Measurements from ENCODE around the gene TTC27. TPM values are rescaled to one million over a fixed set of nuclear protein-coding genes. Genes with fewer than 3 reads are reported as not detected.

Gene TTC27
- total and polyA plus RNA-seq, 2 of the 13 experiments (the other 11 are each of a cell fraction or from before 2014, with no cell fraction given), result 26.7 to 44.7 TPM

DNA sequence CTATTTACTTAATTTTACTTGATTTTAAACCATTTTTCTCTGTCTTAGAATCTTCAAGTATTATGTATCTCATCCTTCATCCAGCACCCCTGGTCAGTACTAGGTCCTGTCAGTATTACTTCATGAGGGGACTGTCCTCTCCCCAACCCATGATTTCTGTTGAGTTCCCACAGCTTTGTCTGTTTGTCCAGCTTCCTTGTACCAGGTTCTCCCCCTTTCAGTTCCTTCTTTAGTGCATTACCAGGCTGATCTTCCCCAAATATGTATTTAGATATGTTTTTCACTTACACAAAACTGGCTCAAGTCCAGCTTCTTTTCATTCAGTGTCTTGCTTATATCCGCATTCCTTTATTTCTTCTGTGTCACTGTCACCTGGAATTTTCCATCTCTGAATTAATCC, 13.8 kb upstream of the TTC27 start:
- in situ Hi-C loops (cut with HindIII; ENCODE audit: extremely low pct_ligation_motif_present, low pct_unique_long_range_greater_than_20kb) (no loop called here), intact Hi-C loops (cut with micrococcal nuclease; ENCODE audit: unreplicated experiment) (no loop called here)
- TF ChIP-seq ZNF556 (CRISPR knock-in tag; IDR thresholded peaks at IDR 0.05; ENCODE audit: borderline replicate concordance) (no peak), ZNF746 (CRISPR knock-in tag; IDR thresholded peaks at IDR 0.05) (no peak), NCOA1 (CRISPR knock-in tag; IDR thresholded peaks at IDR 0.05) (no peak), ZNF431 (CRISPR knock-in tag; IDR thresholded peaks at IDR 0.05; ENCODE audit: borderline replicate concordance, low read depth) (no peak), BORCS8-MEF2B (CRISPR knock-in tag; IDR thresholded peaks at IDR 0.05) (no peak), YEATS2 (CRISPR knock-in tag; IDR thresholded peaks at IDR 0.05; ENCODE audit: borderline replicate concordance) (no peak), PHF21A (CRISPR knock-in tag; IDR thresholded peaks at IDR 0.05) (no peak), RXRB (CRISPR knock-in tag; IDR thresholded peaks at IDR 0.05; ENCODE audit: borderline replicate concordance) (no peak), ZNF337 (CRISPR knock-in tag; IDR thresholded peaks at IDR 0.05; ENCODE audit: borderline replicate concordance, low read depth) (no peak), ZNF747 (CRISPR knock-in tag; IDR thresholded peaks at IDR 0.05; ENCODE audit: borderline replicate concordance) (no peak)
- TF ChIP-seq, protein P1, sequence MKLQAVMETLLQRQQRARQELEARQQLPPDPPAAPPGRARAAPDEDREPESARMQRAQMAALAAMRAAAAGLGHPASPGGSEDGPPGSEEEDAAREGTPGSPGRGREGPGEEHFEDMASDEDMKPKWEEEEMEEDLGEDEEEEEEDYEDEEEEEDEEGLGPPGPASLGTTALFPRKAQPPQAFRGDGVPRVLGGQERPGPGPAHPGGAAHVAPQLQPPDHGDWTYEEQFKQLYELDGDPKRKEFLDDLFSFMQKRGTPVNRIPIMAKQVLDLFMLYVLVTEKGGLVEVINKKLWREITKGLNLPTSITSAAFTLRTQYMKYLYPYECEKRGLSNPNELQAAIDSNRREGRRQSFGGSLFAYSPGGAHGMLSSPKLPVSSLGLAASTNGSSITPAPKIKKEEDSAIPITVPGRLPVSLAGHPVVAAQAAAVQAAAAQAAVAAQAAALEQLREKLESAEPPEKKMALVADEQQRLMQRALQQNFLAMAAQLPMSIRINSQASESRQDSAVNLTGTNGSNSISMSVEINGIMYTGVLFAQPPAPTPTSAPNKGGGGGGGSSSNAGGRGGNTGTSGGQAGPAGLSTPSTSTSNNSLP (IDR thresholded peaks at IDR 0.05; ENCODE audit: low read depth, low read length), result no peak
- TF ChIP-seq, protein P2, sequence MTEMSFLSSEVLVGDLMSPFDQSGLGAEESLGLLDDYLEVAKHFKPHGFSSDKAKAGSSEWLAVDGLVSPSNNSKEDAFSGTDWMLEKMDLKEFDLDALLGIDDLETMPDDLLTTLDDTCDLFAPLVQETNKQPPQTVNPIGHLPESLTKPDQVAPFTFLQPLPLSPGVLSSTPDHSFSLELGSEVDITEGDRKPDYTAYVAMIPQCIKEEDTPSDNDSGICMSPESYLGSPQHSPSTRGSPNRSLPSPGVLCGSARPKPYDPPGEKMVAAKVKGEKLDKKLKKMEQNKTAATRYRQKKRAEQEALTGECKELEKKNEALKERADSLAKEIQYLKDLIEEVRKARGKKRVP (CRISPR knock-in tag; IDR thresholded peaks at IDR 0.05), result no peak
- TF ChIP-seq, protein P3, sequence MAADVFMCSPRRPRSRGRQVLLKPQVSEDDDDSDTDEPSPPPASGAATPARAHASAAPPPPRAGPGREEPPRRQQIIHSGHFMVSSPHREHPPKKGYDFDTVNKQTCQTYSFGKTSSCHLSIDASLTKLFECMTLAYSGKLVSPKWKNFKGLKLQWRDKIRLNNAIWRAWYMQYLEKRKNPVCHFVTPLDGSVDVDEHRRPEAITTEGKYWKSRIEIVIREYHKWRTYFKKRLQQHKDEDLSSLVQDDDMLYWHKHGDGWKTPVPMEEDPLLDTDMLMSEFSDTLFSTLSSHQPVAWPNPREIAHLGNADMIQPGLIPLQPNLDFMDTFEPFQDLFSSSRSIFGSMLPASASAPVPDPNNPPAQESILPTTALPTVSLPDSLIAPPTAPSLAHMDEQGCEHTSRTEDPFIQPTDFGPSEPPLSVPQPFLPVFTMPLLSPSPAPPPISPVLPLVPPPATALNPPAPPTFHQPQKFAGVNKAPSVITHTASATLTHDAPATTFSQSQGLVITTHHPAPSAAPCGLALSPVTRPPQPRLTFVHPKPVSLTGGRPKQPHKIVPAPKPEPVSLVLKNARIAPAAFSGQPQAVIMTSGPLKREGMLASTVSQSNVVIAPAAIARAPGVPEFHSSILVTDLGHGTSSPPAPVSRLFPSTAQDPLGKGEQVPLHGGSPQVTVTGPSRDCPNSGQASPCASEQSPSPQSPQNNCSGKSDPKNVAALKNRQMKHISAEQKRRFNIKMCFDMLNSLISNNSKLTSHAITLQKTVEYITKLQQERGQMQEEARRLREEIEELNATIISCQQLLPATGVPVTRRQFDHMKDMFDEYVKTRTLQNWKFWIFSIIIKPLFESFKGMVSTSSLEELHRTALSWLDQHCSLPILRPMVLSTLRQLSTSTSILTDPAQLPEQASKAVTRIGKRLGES (CRISPR knock-in tag; IDR thresholded peaks at IDR 0.05; ENCODE audit: borderline replicate concordance), result no peak
- TF ChIP-seq, protein P4, sequence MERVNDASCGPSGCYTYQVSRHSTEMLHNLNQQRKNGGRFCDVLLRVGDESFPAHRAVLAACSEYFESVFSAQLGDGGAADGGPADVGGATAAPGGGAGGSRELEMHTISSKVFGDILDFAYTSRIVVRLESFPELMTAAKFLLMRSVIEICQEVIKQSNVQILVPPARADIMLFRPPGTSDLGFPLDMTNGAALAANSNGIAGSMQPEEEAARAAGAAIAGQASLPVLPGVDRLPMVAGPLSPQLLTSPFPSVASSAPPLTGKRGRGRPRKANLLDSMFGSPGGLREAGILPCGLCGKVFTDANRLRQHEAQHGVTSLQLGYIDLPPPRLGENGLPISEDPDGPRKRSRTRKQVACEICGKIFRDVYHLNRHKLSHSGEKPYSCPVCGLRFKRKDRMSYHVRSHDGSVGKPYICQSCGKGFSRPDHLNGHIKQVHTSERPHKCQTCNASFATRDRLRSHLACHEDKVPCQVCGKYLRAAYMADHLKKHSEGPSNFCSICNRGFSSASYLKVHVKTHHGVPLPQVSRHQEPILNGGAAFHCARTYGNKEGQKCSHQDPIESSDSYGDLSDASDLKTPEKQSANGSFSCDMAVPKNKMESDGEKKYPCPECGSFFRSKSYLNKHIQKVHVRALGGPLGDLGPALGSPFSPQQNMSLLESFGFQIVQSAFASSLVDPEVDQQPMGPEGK (CRISPR knock-in tag; IDR thresholded peaks at IDR 0.05), result no peak
- H2AFZ ChIP-seq (ENCODE audit: low read length), result no peak overlapping the region
- H3K27ac ChIP-seq (ENCODE audit: extremely low read length, insufficient read depth, low read length), result no peak overlapping the region
- DNase-seq (ENCODE audit: low spot score) (no peak), ATAC-seq (no peak), FAIRE-seq (no peak)
- H3K27me3 ChIP-seq (ENCODE audit: control insufficient read depth in 1 of 2, insufficient read depth in 2 of 2, low read length in 2 of 2), result no peaks in the 10 kb centered on the region
- H3K36me3 ChIP-seq (replicated peaks in 1 of 2; ENCODE audit: control insufficient read depth in 1 of 2, insufficient read depth in 2 of 2, low read length in 2 of 2), result peaks cover 21 to 63% of the 10 kb centered on the region in 2 experiments
- H3K9ac ChIP-seq (ENCODE audit: insufficient read depth, low read depth, low read length), result no peak overlapping the region
- no peaks in the 10 kb centered on the region for H4K20me1 ChIP-seq (ENCODE audit: insufficient read depth, low read length)
- no TSS peak for BruUV-seq (replicated peaks)
- WGBS (ENCODE audit: low lambda C conversion rate), result 97% methylated on average over 1 of the region's 1 CpG
- H3K9me3 ChIP-seq (ENCODE audit: low read length), result no peaks in the 10 kb centered on the region
- H3K79me2 ChIP-seq (ENCODE audit: insufficient read depth, low read length), result no peaks in the 10 kb centered on the region
- no peak overlapping the region for H3K4me2 ChIP-seq (ENCODE audit: low read depth, low read length)
- no peak overlapping the region for H3K4me3 ChIP-seq (replicated peaks in 1 of 3; ENCODE audit: insufficient read depth in 1 of 3, low read depth in 2 of 3, low read length in 3 of 3)
- peaks cover 14% of the 10 kb centered on the region; the same call in 1 of the 2 replicates for H3K4me1 ChIP-seq (ENCODE audit: insufficient read depth, low read length)
- ChIA-PET CTCF (ENCODE audit: low intra/inter-chr PET ratio, low total read pairs) (no interaction called here), POLR2A (interaction anchor here (1.1 kb wide), 1 partner anchor 14 kb away, joined by 3 read pairs; the partner anchor contains the start of gene TTC27)

All from HepG2 (cell line).